ENCODE measurements around the gene SOCS1.

Gene SOCS1

DNA sequence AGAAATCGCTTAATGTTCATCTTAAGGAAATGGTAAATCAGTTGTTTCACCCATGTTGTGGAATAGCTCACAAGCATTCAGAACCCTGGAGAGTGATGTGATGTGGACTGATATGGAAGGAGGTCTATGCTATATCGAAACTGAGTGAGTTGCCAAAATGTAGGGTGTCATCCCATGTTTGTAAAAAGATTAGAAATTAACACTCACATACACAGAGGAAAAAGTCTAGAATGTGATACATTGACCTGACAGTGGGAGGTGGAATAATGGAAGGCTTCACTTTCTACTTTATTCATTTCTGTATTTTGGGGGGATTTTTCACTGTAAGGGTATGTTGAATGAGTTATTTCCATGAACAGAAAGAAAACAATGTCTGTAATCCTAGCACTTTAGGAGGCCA lies 29.8 kb upstream of the SOCS1 start:
- DNase-seq (ENCODE audit: low read depth in 2 of 2, low spot score in 1 of 2) = no peak

DNA sequence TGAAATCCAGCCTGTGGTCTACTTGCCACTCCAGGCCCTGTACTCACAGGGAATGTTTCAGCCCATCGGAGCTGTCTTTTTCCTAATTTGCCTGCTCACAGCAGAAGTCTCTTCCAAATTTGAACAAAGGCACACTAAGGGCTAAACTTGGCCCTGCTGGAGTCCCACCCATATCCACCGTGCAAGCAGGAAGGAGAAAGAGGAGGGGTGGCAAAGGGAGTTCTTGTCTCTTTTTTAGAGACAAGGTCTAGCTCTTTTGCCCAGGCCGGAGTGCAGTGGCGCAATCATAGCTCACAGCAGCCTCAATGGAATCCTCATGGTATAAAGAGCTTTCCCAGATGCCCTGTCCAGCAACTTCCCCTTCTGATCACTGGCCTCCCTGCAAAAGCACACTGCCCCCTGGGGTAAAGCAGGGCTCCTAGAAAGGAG lies 27.8 kb upstream of the SOCS1 start:
- no peak for DNase-seq (ENCODE audit: low read depth in 2 of 2, low spot score in 1 of 2)

DNA sequence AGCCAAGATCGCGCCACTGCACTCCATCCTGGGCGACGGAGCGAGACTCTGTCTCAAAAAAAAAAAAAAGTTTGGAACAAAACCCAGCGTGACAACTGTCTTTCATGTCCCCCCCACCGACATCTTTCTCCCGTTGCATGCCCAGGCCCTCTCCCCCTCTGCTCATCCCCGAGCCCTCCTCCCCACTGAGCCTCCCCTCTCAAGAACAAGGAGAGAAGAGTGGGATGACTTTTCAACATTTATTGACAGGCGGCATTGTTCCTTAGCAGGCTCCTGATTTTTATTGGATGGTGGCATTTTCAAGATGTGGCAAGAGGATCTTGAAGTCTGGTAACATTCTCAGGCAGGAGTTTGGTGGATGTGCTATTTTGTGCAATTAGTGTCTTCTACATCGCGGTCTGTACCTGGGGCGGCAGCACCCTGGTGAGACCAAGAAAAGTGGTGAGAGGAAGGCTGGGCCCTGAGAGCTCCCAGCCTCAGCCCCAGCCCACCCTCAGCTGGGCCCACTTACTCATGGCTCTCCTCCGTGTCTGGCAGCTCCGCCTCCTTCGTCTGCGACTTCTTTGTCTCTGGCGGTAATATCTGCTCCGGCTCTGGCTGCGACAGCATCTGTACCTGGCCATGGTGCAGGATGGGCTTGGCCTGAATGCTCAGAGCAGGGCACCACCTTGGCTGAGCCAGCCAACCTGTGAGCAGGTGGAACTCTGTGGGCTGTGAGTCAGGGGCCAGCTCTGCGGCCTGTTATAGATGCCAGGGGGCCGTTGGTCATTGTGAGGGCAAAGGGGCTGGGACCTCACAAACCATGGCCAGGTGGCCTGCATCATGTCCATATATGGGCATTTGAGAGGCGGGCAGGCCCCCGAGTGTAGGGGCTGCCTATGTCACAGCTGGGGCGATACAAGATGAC lies 24.9 kb upstream of the SOCS1 start, which contains the start of gene PRM1:
TSS of gene PRM1 (minus strand) at position 715 of the 907 bp plus-strand sequence. CDS start at position 623, 92 bp downstream.
- DNase-seq (ENCODE audit: low read depth in 2 of 2, low spot score in 1 of 2) = no peak

DNA sequence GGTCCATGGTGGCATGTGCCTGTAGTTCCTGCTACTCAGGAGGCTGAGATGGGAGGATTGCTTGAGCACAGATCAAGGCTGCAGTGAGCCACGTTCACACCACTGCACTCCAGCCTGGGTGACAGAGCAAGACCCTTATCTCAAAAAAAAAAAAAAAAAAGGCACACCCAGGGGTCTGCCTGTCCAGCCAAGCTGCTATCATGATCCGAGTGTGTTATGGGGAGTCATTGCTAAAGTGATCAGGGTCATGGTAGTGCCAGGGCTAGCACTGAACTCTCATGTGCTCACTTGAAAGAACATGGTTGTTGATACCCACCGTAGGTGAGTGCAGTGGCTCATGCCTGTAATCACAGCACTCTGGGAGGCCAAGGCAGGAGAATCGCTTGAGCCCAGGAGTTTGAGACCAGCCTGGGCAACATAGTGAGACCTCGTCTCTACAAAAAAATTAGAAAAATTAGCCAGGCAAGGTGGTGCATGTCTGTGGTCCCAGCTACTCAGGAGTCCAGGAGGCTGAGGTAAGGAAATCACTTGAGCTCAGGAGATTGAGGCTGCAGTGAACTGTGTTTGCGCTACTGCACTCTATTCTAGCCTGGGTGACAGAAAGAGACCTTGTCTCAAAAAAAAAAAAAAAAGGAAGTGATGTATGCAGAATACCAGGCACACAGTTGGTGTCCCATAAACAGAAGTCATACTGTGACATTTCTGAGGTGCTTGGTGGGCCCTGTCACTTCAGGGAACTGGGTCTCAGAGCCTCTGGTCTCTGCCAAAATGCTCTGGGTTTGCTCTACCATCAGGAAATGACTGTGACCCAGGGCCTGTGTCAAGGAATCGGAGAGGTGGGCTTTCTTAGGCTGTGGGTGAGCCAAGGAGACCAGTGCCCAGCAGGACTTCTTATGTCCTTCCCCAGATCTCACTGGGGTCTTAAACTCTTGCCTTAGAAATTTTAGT lies 23.0 kb upstream of the SOCS1 start:
- no peak for DNase-seq (ENCODE audit: low read depth in 2 of 2, low spot score in 1 of 2)

DNA sequence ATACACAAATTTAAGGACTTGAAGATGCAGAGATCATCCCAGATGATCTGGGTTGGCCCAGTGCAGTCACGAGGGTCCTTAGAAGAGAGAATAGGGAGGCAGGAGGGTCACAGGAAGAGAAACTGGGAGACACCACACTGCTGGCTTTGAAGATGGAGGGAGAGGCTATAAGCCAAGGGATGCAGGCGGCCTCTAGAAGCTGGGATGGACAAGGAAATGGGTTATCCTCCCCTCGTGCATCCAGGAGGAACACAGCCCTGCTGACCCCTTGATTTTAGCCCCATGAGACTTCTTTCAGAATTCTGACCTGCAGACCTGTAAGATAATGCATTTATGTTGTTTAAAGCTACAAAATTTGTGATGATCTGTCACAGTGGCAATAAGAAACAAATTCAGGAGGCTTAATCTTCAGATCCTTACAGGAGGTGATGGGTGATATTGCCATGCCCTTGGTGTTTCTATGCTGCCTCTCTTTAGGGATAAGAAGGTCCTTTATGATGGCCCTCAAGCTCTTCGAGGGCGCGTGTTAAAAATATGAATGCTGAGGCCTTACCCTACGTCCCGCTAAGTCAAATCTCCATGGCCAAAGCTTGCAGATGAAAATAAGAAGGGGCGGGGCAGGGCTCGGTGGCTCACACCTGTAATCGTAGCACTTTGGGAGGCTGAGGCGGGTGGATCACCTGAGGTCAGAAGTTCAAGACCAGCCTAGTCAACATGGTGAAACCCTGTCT lies 21.8 kb upstream of the SOCS1 start:
- DNase-seq (ENCODE audit: low read depth in 2 of 2, low spot score in 1 of 2) = no peak

GRCh38 chr16:11276896-11277593 lies 21.0 kb upstream of the SOCS1 start:
- DNase-seq (ENCODE audit: low read depth in 2 of 2, low spot score in 1 of 2) = no peak

DNA sequence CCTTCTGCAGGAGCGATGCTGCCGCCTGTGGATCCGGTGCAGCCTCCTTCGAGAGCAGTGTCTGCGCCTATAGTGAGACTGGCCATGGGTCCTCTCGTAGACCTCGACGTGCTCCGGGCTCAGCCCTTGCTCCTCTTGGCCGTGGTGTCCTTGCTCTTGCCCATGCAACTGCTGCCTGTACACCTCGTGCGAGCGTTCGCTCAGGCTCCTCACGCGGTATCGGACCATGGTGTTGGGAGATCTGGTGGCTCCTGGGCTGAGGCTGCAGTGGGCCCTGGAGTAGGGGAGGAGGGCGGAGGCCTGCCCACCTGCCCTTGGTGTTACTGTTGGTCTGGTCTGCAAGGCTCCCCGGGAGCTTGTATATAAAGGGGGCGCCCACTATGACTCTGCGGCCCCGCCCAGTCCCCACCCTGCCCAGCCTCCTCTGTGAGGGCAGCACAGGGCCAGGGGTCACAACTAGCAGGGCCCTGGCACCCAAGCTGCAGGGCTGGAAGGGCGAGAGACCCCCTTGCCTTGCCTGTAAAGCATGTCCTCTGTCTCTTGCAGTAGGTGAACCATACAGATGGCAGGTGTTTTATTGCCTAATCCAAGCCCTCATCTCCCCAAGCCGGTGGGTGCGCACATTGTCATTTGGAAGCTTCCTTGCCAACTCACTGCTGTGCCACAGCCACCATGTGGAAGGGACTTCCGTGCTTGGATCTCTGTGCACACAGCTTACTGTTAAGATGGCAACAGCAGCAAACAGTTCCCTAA lies 20.3 kb upstream of the SOCS1 start, which contains the start of gene PRM2:
TSS of gene PRM2 (minus strand) at position 338 of the 753 bp plus-strand sequence. CDS start at position 228, 110 bp downstream.
- no peak for DNase-seq (ENCODE audit: low read depth in 2 of 2, low spot score in 1 of 2)

- no peak for DNase-seq (ENCODE audit: low read depth in 2 of 2, low spot score in 1 of 2)
Measured at GRCh38 chr16:11274964-11275363, 19.0 kb upstream of the SOCS1 start.

- DNase-seq (ENCODE audit: low read depth in 2 of 2, low spot score in 1 of 2) = no peak
Measured at GRCh38 chr16:11273721-11274324, 17.8 kb upstream of the SOCS1 start.

- DNase-seq (ENCODE audit: low read depth in 2 of 2, low spot score in 1 of 2) = no peak
Measured at GRCh38 chr16:11272921-11273720, 17.1 kb upstream of the SOCS1 start, which contains the start of gene PRM3. TSS of gene PRM3 (minus strand) at chr16:11273629. CDS start at chr16:11273595, 34 bp downstream.

DNA sequence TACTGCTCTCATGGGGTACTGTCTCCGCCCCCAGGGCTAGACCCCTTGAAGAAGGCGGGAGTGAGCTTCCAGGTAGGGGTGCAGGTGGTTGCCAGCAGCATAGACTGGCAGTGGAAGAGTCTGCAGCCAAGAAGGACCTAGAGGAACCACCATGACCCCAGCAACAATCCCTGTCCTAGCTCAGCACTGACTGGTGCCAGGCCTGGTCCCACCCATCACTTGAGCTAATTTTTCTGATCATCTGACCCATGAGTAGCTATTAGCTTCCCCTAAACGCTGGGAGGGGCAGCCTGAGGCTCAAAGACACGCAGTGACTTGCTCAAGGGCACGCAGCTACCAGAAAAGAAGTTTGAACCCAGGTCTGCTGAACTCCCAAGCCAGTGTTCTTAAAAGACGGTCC lies 16.5 kb upstream of the SOCS1 start:
- no peak for DNase-seq (ENCODE audit: low read depth in 2 of 2, low spot score in 1 of 2)

GRCh38 chr16:11271610-11272009 lies 15.6 kb upstream of the SOCS1 start:
- DNase-seq (ENCODE audit: low read depth in 2 of 2, low spot score in 1 of 2) = no peak

- DNase-seq (ENCODE audit: low read depth in 2 of 2, low spot score in 1 of 2) = no peak
Measured at GRCh38 chr16:11270602-11271162, 14.7 kb upstream of the SOCS1 start.

GRCh38 chr16:11268921-11269375 lies 12.9 kb upstream of the SOCS1 start, which contains the start of gene TNP2:
TSS of gene TNP2 (minus strand) at chr16:11269325. CDS start at chr16:11269262, 63 bp downstream.
- DNase-seq (ENCODE audit: low read depth in 2 of 2, low spot score in 1 of 2) = no peak

DNA sequence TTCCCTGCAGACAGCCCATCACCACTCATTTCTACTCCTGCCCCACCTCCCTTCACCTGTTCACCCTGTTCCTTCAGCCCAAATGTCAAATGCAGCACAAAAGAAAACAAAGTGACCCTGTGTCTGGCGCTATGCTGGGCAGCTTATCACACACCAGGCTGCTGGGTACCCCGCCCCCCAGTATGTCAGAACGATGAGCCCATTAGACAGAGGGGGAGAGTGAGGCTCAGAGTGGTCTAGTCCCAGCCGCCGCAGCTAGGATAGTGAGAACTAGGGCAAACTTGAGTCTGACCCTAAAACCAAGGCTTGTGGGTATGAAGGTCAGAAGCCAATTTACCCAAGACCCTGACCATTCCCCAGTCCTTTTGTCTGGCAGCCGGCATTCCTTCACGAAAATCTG lies 9.1 kb upstream of the SOCS1 start:
- DNase-seq (ENCODE audit: low read depth in 2 of 2, low spot score in 1 of 2) = no peak

GRCh38 chr16:11264155-11264832 lies 8.3 kb upstream of the SOCS1 start:
- no peak for DNase-seq (ENCODE audit: low read depth in 2 of 2, low spot score in 1 of 2)

GRCh38 chr16:11263737-11264136 lies 7.7 kb upstream of the SOCS1 start:
- no peak for DNase-seq (ENCODE audit: low read depth in 2 of 2, low spot score in 1 of 2)

All from stimulated activated CD8-positive, alpha-beta memory T cell treated with anti-CD3 and anti-CD28 coated beads, Interleukin-4, amount 100 ng/mL, for 1 hour (primary cell).